ENCODE measurements around the gene CLDN7.

DNA sequence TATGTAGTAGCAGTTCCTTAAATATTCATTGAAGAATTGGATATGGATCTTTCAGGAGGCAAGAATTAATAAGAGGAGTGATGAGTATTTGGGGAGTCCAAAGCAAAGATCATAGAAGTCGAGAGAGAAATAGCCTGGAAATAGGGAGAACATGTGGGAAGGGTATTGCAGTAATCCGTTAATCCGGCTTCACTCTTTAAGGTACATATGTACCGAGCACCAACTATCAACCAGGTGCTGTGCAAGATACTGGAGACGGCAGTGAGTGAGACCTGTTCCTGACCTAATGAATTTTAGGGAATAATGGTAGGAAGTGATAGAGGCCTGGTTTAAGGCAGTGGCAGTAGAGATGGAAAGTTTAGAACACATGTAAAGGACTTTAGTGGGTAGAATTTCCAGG lies 9.2 kb downstream of the CLDN7 start:
- TF ChIP-seq ZNF8 (CRISPR knock-in tag; IDR thresholded peaks at IDR 0.05) (no peak), TCF4 (CRISPR knock-in tag; IDR thresholded peaks at IDR 0.05; ENCODE audit: borderline replicate concordance) (no peak)

Measured in SK-N-SH treated with all-trans-retinoic acid at 6 μM for 48 hours (cell line).